HepG2 (cell line): Measurements from ENCODE around the gene YKT6. TPM values are rescaled to one million over a fixed set of nuclear protein-coding genes. Genes with fewer than 3 reads are reported as not detected.

ENCODE experiments used
- ETV5 ChIP-seq: IDR thresholded peaks from 2 replicates; pipeline ENCODE4 v1.6.1; 2018; ENCODE audit warnings: missing biosample characterization, missing genetic modification reagents, inconsistent platforms, borderline replicate concordance
- HNRNPLL ChIP-seq: fragments of 200-400 bp; formaldehyde crosslinking; IDR thresholded peaks from 2 replicates; pipeline ENCODE4 v1.6.1; 2017; ENCODE audit warnings: mild to moderate bottlenecking, low read depth, low read length; ENCODE audit not compliant: poor library complexity, severe bottlenecking
- MAF1 ChIP-seq: sonication (generic); formaldehyde crosslinking; IDR thresholded peaks from 2 replicates; pipeline ENCODE4 v1.5.0; 2020; ENCODE audit warnings: missing genetic modification reagents, borderline replicate concordance
- TARDBP ChIP-seq: sonication (generic); formaldehyde crosslinking; IDR thresholded peaks from 2 replicates; pipeline ENCODE4 v1.8.0; 2022; ENCODE audit warnings: mild to moderate bottlenecking, missing genetic modification reagents
- ZBTB42 ChIP-seq: sonication (generic); formaldehyde crosslinking; IDR thresholded peaks from 2 replicates; pipeline ENCODE4 v1.5.0; 2020; ENCODE audit warnings: mild to moderate bottlenecking, missing genetic modification reagents
- ZNF274 ChIP-seq: sonication (generic); formaldehyde crosslinking; IDR thresholded peaks from 2 replicates; pipeline ENCODE4 v1.5.1; 2020; ENCODE audit warnings: mild to moderate bottlenecking, missing genetic modification reagents
- polyA plus RNA-seq, 8 experiments: library from polyadenylated mRNA; depleted of rRNA in 3 of 8; stranded (reverse) in 7 of 8; unstranded in 1 of 8; fragments of >200 nt; fragmentation: Illumina TruSeq in 4 of 8; extraction: Trizol in 4 of 8; gene quantifications; 2 replicates each; pipeline versions ENCODE4 v1.2.1 to v1.2.3, GENCODE V29; 2011 to 2016; ENCODE audit warnings: low read depth in 4 of 8, missing spikeins in 1 of 8, mixed read lengths in 1 of 8; ENCODE audit not compliant: insufficient read depth in 1 of 8
- total RNA-seq, 5 experiments: library from RNA; depleted of rRNA; stranded (reverse); fragments of >200 nt; fragmentation: Illumina TruSeq; extraction: Trizol; gene quantifications; 2 replicates each; pipeline ENCODE4 v1.2.3, GENCODE V29; 2016; ENCODE audit warnings: low read depth in 1 of 5
- TF ChIP-seq, protein P1 (sequence below): sonication (generic); formaldehyde crosslinking; IDR thresholded peaks from 2 replicates; pipeline ENCODE4 v1.8.1; 2023; ENCODE audit warnings: missing genetic modification reagents, inconsistent platforms, borderline replicate concordance
- TF ChIP-seq, protein P2 (sequence below): sonication (generic); formaldehyde crosslinking; IDR thresholded peaks from 2 replicates; pipeline ENCODE4 v1.4.0; 2020; ENCODE audit warnings: missing genetic modification reagents
- TF ChIP-seq, protein P3 (sequence below): sonication (generic); formaldehyde crosslinking; IDR thresholded peaks from 2 replicates; pipeline ENCODE4 v1.5.1; 2020; ENCODE audit warnings: mild to moderate bottlenecking, moderate library complexity, missing genetic modification reagents
- TF ChIP-seq, protein P4 (sequence below): sonication (generic); formaldehyde crosslinking; IDR thresholded peaks from 2 replicates; pipeline ENCODE4 v1.5.0; 2020; ENCODE audit warnings: mild to moderate bottlenecking, missing genetic modification reagents, borderline replicate concordance
- TF ChIP-seq, protein P5 (sequence below): sonication (generic); formaldehyde crosslinking; IDR thresholded peaks from 2 replicates; pipeline ENCODE4 v1.4.0; 2020; ENCODE audit warnings: missing genetic modification reagents, borderline replicate concordance

The YKT6 gene
- total and polyA plus RNA-seq, 2 of the 13 experiments (the other 11 are each of a cell fraction or from before 2014, with no cell fraction given), result 52.2 to 60.3 TPM

DNA sequence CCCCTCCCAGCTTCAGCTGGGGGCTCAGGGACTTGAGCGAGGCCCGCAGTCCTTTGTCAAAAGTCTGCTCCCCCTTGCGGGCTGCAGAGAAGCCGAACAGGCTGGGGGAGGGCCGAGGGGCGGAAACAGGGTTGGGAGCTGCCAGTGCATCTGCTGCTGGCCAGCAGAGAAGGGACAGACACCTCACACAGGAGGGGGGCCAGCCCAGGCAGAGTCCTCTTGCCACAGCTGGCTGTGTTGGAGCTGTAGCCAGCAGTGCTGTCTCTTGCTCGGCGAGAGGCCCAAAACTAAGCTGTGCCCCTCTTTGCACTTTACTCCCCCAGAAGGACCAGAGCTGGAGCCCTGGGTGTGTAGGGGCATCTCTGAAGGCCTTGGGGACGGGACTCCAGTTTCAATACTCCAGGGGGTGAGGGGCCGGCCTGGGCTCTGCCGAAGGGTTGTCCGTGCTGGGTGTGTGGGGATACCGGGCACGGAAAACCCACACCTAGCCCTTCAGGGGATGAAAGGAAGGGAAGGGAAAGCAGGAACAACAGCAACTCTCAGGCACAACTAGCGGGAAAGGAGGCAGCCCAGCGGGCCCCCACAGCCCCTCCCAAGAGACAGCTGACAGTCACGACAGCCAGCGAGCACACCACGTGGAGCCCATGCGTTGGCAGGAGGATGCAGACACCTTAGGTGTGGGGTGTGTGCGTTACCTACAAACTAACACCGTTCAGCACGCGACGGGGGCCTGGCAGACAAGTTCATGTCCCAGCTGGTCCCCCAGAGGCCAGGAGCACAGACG is 17.8 kb downstream of the YKT6 start (continued):
- TF ChIP-seq, protein P1, sequence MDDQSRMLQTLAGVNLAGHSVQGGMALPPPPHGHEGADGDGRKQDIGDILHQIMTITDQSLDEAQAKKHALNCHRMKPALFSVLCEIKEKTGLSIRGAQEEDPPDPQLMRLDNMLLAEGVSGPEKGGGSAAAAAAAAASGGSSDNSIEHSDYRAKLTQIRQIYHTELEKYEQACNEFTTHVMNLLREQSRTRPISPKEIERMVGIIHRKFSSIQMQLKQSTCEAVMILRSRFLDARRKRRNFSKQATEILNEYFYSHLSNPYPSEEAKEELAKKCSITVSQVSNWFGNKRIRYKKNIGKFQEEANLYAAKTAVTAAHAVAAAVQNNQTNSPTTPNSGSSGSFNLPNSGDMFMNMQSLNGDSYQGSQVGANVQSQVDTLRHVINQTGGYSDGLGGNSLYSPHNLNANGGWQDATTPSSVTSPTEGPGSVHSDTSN, result no peak
- TF ChIP-seq TARDBP (CRISPR knock-in tag) (0 out of 2 replicates have a peak, but pooled peaks have one; percentile 30), ZNF274 (CRISPR knock-in tag) (peak; percentile 8; the same call in 1 of the 2 replicates), ETV5 (CRISPR knock-in tag) (peak; percentile 19; the same call in 1 of the 2 replicates), MAF1 (CRISPR knock-in tag) (no peak), HNRNPLL (peak; percentile 12), ZBTB42 (CRISPR knock-in tag) (0 out of 2 replicates have a peak, but pooled peaks have one; percentile 38)
- TF ChIP-seq, protein P2, sequence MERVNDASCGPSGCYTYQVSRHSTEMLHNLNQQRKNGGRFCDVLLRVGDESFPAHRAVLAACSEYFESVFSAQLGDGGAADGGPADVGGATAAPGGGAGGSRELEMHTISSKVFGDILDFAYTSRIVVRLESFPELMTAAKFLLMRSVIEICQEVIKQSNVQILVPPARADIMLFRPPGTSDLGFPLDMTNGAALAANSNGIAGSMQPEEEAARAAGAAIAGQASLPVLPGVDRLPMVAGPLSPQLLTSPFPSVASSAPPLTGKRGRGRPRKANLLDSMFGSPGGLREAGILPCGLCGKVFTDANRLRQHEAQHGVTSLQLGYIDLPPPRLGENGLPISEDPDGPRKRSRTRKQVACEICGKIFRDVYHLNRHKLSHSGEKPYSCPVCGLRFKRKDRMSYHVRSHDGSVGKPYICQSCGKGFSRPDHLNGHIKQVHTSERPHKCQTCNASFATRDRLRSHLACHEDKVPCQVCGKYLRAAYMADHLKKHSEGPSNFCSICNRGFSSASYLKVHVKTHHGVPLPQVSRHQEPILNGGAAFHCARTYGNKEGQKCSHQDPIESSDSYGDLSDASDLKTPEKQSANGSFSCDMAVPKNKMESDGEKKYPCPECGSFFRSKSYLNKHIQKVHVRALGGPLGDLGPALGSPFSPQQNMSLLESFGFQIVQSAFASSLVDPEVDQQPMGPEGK (CRISPR knock-in tag), result peak; percentile 85
- TF ChIP-seq, protein P3, sequence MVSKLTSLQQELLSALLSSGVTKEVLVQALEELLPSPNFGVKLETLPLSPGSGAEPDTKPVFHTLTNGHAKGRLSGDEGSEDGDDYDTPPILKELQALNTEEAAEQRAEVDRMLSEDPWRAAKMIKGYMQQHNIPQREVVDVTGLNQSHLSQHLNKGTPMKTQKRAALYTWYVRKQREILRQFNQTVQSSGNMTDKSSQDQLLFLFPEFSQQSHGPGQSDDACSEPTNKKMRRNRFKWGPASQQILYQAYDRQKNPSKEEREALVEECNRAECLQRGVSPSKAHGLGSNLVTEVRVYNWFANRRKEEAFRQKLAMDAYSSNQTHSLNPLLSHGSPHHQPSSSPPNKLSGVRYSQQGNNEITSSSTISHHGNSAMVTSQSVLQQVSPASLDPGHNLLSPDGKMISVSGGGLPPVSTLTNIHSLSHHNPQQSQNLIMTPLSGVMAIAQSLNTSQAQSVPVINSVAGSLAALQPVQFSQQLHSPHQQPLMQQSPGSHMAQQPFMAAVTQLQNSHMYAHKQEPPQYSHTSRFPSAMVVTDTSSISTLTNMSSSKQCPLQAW (CRISPR knock-in tag), result 0 out of 2 replicates have a peak, but pooled peaks have one; percentile 14
- TF ChIP-seq, protein P4, sequence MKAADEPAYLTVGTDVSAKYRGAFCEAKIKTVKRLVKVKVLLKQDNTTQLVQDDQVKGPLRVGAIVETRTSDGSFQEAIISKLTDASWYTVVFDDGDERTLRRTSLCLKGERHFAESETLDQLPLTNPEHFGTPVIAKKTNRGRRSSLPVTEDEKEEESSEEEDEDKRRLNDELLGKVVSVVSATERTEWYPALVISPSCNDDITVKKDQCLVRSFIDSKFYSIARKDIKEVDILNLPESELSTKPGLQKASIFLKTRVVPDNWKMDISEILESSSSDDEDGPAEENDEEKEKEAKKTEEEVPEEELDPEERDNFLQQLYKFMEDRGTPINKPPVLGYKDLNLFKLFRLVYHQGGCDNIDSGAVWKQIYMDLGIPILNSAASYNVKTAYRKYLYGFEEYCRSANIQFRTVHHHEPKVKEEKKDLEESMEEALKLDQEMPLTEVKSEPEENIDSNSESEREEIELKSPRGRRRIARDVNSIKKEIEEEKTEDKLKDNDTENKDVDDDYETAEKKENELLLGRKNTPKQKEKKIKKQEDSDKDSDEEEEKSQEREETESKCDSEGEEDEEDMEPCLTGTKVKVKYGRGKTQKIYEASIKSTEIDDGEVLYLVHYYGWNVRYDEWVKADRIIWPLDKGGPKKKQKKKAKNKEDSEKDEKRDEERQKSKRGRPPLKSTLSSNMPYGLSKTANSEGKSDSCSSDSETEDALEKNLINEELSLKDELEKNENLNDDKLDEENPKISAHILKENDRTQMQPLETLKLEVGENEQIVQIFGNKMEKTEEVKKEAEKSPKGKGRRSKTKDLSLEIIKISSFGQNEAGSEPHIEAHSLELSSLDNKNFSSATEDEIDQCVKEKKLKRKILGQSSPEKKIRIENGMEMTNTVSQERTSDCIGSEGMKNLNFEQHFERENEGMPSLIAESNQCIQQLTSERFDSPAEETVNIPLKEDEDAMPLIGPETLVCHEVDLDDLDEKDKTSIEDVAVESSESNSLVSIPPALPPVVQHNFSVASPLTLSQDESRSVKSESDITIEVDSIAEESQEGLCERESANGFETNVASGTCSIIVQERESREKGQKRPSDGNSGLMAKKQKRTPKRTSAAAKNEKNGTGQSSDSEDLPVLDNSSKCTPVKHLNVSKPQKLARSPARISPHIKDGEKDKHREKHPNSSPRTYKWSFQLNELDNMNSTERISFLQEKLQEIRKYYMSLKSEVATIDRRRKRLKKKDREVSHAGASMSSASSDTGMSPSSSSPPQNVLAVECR (CRISPR knock-in tag), result peak; percentile 39; the same call in 1 of the 2 replicates
- TF ChIP-seq, protein P5, sequence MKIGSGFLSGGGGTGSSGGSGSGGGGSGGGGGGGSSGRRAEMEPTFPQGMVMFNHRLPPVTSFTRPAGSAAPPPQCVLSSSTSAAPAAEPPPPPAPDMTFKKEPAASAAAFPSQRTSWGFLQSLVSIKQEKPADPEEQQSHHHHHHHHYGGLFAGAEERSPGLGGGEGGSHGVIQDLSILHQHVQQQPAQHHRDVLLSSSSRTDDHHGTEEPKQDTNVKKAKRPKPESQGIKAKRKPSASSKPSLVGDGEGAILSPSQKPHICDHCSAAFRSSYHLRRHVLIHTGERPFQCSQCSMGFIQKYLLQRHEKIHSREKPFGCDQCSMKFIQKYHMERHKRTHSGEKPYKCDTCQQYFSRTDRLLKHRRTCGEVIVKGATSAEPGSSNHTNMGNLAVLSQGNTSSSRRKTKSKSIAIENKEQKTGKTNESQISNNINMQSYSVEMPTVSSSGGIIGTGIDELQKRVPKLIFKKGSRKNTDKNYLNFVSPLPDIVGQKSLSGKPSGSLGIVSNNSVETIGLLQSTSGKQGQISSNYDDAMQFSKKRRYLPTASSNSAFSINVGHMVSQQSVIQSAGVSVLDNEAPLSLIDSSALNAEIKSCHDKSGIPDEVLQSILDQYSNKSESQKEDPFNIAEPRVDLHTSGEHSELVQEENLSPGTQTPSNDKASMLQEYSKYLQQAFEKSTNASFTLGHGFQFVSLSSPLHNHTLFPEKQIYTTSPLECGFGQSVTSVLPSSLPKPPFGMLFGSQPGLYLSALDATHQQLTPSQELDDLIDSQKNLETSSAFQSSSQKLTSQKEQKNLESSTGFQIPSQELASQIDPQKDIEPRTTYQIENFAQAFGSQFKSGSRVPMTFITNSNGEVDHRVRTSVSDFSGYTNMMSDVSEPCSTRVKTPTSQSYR (CRISPR knock-in tag), result peak; percentile 53; the same call in 1 of the 2 replicates
